Lower lobe of right lung (tissue), 2 donors: ENCODE results near the gene PELI3. TPM values are rescaled to one million over a fixed set of nuclear protein-coding genes. Genes with fewer than 3 reads are reported as not detected.

Experiments
- ATAC-seq, 2 donors: fragments of 200-7000 bp; cut with Tn5 transposase; one replicate each; pipeline ENCODE4 v1.9.1; 2020 to 2022; ENCODE audit warnings: mild to moderate bottlenecking in 2 of 2, moderate library complexity in 2 of 2
- DNase-seq: peaks from one replicate; pipeline ENCODE4 v3.0.0-alpha.2; 2020
- H3K27ac ChIP-seq: fragments of 200-600 bp; one replicate; pipeline ENCODE4 v1.8.0; 2022
- H3K27me3 ChIP-seq: fragments of 200-600 bp; one replicate; pipeline ENCODE4 v1.8.0; 2022; ENCODE audit warnings: low read depth
- H3K36me3 ChIP-seq: fragments of 200-600 bp; one replicate; pipeline ENCODE4 v1.8.0; 2022; ENCODE audit warnings: mild to moderate bottlenecking
- H3K4me1 ChIP-seq: fragments of 200-600 bp; one replicate; pipeline ENCODE4 v1.8.0; 2022
- H3K4me3 ChIP-seq: fragments of 200-600 bp; one replicate; pipeline ENCODE4 v1.8.0; 2022; ENCODE audit warnings: mild to moderate bottlenecking
- H3K9me3 ChIP-seq: fragments of 200-600 bp; one replicate; pipeline ENCODE4 v1.8.0; 2022
- intact Hi-C: fragments of 100-400 bp; cut with DNase I; formaldehyde crosslinking; loops from one replicate; pipeline ENCODE4 v1.11.0; 2022
- total RNA-seq: library from RNA; stranded (reverse); fragmentation: NEBNext Ultra II Directional; extraction: Animal tissue kit (Norgen Biotek cat#: 25700); gene quantifications from one replicate; pipeline ENCODE4 v1.2.1, GENCODE V29; 2021
- TF ChIP-seq, protein P1 (sequence below): fragments of 200-600 bp; IDR thresholded peaks from one replicate; pipeline ENCODE4 v1.8.0; 2022; ENCODE audit warnings: antibody characterized with exemption, mild to moderate bottlenecking
- donor health status: DM: no; HTN: yes; CAD: no; lungs with severe emphysema.

PELI3 gene
- total RNA-seq, 1 donor from 2014 or later = 21.4 TPM

DNA sequence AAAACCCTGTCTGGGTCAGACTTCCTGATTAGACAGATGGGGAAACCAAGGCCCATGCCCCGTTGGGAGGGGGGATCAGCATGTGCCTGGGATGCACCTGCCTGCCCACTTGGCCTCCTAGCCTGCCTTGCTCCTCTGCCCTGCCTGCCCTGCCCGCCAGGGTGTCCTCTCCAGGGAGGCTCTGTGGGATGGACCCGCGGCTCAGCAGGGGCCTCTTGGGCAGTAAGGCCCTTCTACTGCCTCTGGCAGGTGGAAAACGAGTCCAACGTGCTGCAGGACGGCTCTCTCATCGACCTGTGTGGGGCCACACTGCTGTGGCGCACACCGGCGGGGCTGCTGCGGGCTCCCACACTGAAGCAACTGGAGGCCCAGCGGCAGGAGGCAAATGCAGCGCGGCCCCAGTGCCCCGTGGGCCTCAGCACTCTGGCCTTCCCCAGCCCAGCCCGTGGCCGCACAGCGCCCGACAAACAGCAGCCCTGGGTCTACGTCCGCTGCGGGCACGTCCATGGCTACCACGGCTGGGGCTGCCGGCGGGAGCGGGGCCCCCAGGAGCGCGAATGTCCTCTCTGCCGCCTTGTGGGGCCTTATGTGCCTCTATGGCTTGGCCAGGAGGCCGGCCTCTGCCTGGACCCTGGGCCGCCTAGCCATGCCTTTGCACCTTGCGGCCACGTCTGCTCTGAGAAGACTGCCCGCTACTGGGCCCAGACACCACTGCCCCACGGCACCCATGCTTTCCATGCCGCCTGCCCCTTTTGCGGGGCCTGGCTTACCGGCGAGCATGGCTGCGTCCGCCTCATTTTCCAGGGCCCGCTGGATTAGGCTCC is 8.9 kb downstream of the PELI3 start:
- Histone ChIP-seq H3K27ac (no peak overlapping the region), H3K9me3 (no peaks in the 10 kb centered on the region), H3K4me1 (peaks cover 9% of the 10 kb centered on the region), H3K4me3 (no peak overlapping the region), H3K36me3 (peaks cover 50% of the 10 kb centered on the region), H3K27me3 (no peaks in the 10 kb centered on the region)
- DNase-seq (no peak), ATAC-seq (no peak)
- intact Hi-C loops = no loop called here
- TF ChIP-seq, protein P1, sequence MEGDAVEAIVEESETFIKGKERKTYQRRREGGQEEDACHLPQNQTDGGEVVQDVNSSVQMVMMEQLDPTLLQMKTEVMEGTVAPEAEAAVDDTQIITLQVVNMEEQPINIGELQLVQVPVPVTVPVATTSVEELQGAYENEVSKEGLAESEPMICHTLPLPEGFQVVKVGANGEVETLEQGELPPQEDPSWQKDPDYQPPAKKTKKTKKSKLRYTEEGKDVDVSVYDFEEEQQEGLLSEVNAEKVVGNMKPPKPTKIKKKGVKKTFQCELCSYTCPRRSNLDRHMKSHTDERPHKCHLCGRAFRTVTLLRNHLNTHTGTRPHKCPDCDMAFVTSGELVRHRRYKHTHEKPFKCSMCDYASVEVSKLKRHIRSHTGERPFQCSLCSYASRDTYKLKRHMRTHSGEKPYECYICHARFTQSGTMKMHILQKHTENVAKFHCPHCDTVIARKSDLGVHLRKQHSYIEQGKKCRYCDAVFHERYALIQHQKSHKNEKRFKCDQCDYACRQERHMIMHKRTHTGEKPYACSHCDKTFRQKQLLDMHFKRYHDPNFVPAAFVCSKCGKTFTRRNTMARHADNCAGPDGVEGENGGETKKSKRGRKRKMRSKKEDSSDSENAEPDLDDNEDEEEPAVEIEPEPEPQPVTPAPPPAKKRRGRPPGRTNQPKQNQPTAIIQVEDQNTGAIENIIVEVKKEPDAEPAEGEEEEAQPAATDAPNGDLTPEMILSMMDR = no peak

GRCh38 chr11:66476173-66476840 is 9.6 kb downstream of the PELI3 start:
- H3K4me1 ChIP-seq = peaks cover 17% of the 10 kb centered on the region
- TF ChIP-seq, protein P1 = no peak
- no peak overlapping the region for H3K4me3 ChIP-seq
- H3K9me3 ChIP-seq = no peaks in the 10 kb centered on the region
- DNase-seq (no peak), ATAC-seq (no peak)
- no peak overlapping the region for H3K27ac ChIP-seq
- intact Hi-C loops = no loop called here
- no peaks in the 10 kb centered on the region for H3K27me3 ChIP-seq
- peaks cover 46% of the 10 kb centered on the region for H3K36me3 ChIP-seq

DNA sequence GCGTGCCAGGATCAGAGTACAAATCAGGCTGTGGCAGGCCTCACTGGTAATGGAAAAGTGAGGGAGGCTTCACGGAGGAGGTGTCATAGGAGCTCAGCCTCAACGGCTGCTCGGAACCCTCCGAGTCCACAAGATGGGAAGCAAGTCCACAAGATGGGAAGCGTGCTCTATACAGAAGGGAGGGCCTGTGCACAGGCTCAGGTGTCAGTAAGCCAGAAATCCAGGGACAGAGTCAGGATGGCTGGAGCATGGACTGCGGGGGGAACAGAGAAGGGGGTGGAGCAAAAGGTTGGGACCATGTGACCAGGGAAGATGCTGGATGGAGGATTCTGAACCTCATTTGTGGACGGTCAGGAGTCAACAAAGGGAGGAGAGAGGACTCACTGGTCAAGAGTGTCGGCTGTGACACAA is 10.1 kb downstream of the PELI3 start:
- TF ChIP-seq, protein P1 = no peak
- no peak overlapping the region for H3K4me3 ChIP-seq
- H3K9me3 ChIP-seq = no peaks in the 10 kb centered on the region
- no peak overlapping the region for H3K27ac ChIP-seq
- DNase-seq (no peak), ATAC-seq (no peak)
- H3K36me3 ChIP-seq = peaks cover 42% of the 10 kb centered on the region
- intact Hi-C loops = no loop called here
- peaks cover 17% of the 10 kb centered on the region for H3K4me1 ChIP-seq
- no peaks in the 10 kb centered on the region for H3K27me3 ChIP-seq

DNA sequence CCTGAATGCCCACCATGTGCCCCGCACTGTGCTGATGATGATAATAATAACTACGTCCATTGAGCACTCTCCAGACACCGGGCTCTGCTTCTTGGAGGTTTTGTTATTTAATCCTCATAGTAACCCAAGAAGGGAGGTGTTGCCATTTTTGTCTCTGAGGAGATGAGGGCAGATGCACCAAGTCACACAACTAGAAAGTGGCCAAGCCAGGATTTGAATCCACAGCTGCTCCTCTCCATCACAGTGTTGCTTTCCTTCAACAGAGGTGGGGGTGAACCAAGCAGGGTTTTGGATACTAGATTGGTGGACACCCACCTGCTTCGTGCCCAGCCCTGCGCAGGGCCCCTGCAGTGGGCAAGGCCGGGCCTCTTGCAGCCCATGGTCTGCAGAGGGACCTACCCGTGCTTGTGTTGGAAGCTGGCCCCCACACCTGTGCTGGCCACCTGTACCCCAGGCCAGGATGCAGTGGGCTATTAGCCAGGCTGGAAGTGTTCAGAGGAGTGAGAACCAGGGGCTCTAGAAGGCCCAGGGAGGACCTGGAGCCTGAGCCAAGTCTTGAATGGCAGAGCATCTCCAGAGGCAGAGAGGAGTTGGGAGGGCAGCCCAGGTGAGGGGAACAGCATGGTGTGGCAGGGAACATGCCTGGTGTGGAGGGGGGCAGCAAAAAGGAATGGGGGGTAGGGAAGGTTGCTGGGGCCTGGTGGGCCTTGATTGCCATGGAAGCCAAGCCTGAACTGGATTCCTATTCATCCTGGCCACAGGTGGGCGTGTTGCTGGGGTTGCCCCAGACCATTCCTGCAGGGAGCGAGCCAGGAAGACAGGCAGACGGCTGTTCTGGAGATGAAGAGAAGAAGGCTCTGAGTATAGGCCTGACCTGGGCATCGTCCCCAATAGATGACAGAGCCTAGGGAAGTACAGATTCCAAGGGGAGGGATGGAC is 10.8 kb downstream of the PELI3 start:
- Histone ChIP-seq H3K4me3 (no peak overlapping the region), H3K36me3 (peaks cover 42% of the 10 kb centered on the region), H3K27me3 (no peaks in the 10 kb centered on the region), H3K4me1 (peaks cover 17% of the 10 kb centered on the region), H3K9me3 (no peaks in the 10 kb centered on the region), H3K27ac (no peak overlapping the region)
- no peak for ATAC-seq
- intact Hi-C loops = no loop called here
- DNase-seq = no peak
- TF ChIP-seq, protein P1 = no peak

DNA sequence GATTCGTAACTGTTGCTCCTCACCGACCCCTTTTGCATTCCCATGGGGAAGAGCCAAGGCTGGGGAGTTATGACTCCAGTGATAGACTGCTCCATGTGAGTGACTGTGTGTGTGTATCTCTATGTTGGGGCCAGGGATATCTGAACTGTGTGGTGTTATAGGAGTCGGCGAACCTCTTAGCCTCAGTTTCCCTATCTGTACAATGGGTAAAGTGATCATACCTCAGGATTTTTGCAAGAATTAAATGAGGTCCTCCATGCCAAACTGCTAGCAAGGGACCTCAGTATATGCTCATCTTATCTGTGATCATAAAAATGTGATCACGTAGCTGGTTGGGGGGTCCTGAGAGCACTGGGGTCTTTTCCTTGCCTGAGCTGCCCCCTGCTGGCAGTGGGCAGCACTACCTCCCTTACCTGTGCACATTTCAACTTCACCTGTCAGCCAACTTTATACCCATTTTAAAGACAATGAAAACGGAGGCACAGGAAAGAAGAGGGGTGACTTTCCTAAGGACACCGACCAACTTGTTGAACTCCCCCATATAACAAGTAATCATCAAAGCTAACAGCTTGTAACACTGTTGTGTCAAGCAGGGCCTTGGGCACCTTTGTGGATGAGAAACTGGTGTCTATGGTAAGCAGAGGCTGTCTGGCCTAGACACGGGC is 12.2 kb downstream of the PELI3 start:
- H3K4me3 ChIP-seq = peak overlapping the region; percentile 75

More for the DNA sequence above, 12.2 kb downstream of the PELI3 start:
- TF ChIP-seq, protein P1 = peak; percentile 69
- ATAC-seq = no peak
- H3K4me1 ChIP-seq = peaks cover 17% of the 10 kb centered on the region
- H3K9me3 ChIP-seq = no peaks in the 10 kb centered on the region
- H3K27ac ChIP-seq = peak overlapping the region; percentile 92
- intact Hi-C loops = no loop called here
- DNase-seq = no peak
- H3K27me3 ChIP-seq = no peaks in the 10 kb centered on the region
- peaks cover 37% of the 10 kb centered on the region for H3K36me3 ChIP-seq
